Measurements from ENCODE around the gene DIAPH2.

DNA sequence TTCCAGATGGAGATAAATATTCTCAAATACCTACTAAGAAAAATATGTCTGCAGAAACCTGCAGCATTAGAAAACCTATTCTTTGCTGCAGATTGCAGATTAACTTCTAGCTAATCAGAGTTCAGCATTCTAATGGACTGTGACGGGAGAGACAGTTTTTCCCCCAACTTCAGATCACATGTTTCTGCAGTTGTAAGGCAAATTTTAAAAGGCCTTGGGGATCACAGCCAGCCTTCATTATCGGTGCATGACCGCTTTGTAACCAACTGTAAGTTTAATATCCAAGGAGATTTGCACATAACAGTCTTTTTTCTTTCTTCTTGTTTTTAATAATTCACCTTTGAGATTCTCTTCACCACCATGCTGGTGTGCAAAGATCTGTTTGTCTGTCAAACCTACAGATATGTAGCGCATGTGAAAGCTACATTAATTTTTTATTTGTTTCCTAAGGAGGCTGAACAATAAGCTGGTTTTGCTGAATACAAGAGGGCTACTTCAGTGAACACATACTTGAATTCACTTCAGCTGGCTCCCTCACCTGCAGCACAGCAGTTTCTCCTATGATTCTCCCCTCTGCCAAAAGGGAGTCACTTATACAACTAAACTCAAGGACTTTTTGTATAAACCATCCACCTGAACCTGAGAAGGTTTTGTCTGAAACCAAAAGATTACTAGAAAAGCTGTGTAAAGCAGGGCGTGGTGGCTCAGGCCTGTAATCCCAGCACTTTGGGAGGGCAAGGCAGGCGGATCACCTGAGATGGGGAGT, 687.5 kb downstream of the DIAPH2 start:
- TF ChIP-seq, protein P1, sequence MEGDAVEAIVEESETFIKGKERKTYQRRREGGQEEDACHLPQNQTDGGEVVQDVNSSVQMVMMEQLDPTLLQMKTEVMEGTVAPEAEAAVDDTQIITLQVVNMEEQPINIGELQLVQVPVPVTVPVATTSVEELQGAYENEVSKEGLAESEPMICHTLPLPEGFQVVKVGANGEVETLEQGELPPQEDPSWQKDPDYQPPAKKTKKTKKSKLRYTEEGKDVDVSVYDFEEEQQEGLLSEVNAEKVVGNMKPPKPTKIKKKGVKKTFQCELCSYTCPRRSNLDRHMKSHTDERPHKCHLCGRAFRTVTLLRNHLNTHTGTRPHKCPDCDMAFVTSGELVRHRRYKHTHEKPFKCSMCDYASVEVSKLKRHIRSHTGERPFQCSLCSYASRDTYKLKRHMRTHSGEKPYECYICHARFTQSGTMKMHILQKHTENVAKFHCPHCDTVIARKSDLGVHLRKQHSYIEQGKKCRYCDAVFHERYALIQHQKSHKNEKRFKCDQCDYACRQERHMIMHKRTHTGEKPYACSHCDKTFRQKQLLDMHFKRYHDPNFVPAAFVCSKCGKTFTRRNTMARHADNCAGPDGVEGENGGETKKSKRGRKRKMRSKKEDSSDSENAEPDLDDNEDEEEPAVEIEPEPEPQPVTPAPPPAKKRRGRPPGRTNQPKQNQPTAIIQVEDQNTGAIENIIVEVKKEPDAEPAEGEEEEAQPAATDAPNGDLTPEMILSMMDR (IDR thresholded peaks at IDR 0.05; ENCODE audit: low read depth, low read length) = no peak
- TF ChIP-seq MYC (IDR thresholded peaks at IDR 0.05; ENCODE audit: low read depth, low read length) (no peak), POLR2A (IDR thresholded peaks at IDR 0.05; ENCODE audit: extremely low read depth, insufficient read length) (no peak)
- TF ChIP-seq, protein P2, sequence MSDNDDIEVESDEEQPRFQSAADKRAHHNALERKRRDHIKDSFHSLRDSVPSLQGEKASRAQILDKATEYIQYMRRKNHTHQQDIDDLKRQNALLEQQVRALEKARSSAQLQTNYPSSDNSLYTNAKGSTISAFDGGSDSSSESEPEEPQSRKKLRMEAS (IDR thresholded peaks at IDR 0.05; ENCODE audit: low read depth, low read length) = no peak

Measured in NB4 (cell line).